Measurements from ENCODE around the gene STARD6. TPM values are rescaled to one million over a fixed set of nuclear protein-coding genes. Genes with fewer than 3 reads are reported as not detected.

The STARD6 gene
- total RNA-seq, 1 donor from 2014 or later: not detected

GRCh38 chr18:54386043-54386442 lies 28.4 kb upstream of the STARD6 start:
- Histone ChIP-seq H3K4me3 (no peak overlapping the region), H3K36me3 (no peaks in the 10 kb centered on the region), H3K27ac (replicated peaks) (no peak overlapping the region), H3K4me1 (no peaks in the 10 kb centered on the region), H3K27me3 (ENCODE audit: low read depth) (peaks cover 8% of the 10 kb centered on the region), H3K9me3 (replicated peaks) (no peaks in the 10 kb centered on the region)
- DNase-seq: no peak
- intact Hi-C loops (cut with micrococcal nuclease): no loop called here
- TF ChIP-seq, protein P1, sequence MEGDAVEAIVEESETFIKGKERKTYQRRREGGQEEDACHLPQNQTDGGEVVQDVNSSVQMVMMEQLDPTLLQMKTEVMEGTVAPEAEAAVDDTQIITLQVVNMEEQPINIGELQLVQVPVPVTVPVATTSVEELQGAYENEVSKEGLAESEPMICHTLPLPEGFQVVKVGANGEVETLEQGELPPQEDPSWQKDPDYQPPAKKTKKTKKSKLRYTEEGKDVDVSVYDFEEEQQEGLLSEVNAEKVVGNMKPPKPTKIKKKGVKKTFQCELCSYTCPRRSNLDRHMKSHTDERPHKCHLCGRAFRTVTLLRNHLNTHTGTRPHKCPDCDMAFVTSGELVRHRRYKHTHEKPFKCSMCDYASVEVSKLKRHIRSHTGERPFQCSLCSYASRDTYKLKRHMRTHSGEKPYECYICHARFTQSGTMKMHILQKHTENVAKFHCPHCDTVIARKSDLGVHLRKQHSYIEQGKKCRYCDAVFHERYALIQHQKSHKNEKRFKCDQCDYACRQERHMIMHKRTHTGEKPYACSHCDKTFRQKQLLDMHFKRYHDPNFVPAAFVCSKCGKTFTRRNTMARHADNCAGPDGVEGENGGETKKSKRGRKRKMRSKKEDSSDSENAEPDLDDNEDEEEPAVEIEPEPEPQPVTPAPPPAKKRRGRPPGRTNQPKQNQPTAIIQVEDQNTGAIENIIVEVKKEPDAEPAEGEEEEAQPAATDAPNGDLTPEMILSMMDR (IDR thresholded peaks at IDR 0.05; ENCODE audit: borderline replicate concordance): no peak

GRCh38 chr18:54382733-54383252 lies 25.1 kb upstream of the STARD6 start:
- TF ChIP-seq, protein P1 (IDR thresholded peaks at IDR 0.05; ENCODE audit: borderline replicate concordance): no peak
- H3K36me3 ChIP-seq: no peaks in the 10 kb centered on the region
- no peak overlapping the region for H3K4me3 ChIP-seq
- intact Hi-C loops (cut with micrococcal nuclease): no loop called here
- H3K9me3 ChIP-seq (replicated peaks): no peaks in the 10 kb centered on the region
- no peak for DNase-seq
- no peaks in the 10 kb centered on the region for H3K4me1 ChIP-seq
- H3K27me3 ChIP-seq (ENCODE audit: low read depth): peaks cover 8% of the 10 kb centered on the region
- H3K27ac ChIP-seq (replicated peaks): no peak overlapping the region

GRCh38 chr18:54382076-54382475 lies 24.4 kb upstream of the STARD6 start:
- H3K4me3 ChIP-seq: no peak overlapping the region
- intact Hi-C loops (cut with micrococcal nuclease): no loop called here
- TF ChIP-seq, protein P1 (IDR thresholded peaks at IDR 0.05; ENCODE audit: borderline replicate concordance): no peak
- H3K27ac ChIP-seq (replicated peaks): no peak overlapping the region
- peaks cover under 1% of the 10 kb centered on the region for H3K27me3 ChIP-seq (ENCODE audit: low read depth)
- no peaks in the 10 kb centered on the region for H3K9me3 ChIP-seq (replicated peaks)
- no peak for DNase-seq
- no peaks in the 10 kb centered on the region for H3K4me1 ChIP-seq
- no peaks in the 10 kb centered on the region for H3K36me3 ChIP-seq

GRCh38 chr18:54381640-54382039 lies 24.0 kb upstream of the STARD6 start:
- TF ChIP-seq, protein P1 (IDR thresholded peaks at IDR 0.05; ENCODE audit: borderline replicate concordance): no peak

GRCh38 chr18:54378057-54378456 lies 20.4 kb upstream of the STARD6 start:
- peaks cover 7% of the 10 kb centered on the region for H3K36me3 ChIP-seq
- H3K9me3 ChIP-seq (replicated peaks): no peaks in the 10 kb centered on the region
- H3K27ac ChIP-seq (replicated peaks): no peak overlapping the region
- intact Hi-C loops (cut with micrococcal nuclease): no loop called here
- H3K4me1 ChIP-seq: no peaks in the 10 kb centered on the region
- DNase-seq: no peak
- no peaks in the 10 kb centered on the region for H3K27me3 ChIP-seq (ENCODE audit: low read depth)
- H3K4me3 ChIP-seq: no peak overlapping the region
- TF ChIP-seq, protein P1 (IDR thresholded peaks at IDR 0.05; ENCODE audit: borderline replicate concordance): no peak

More at GRCh38 chr18:54381640-54382039, 24.0 kb upstream of the STARD6 start:
- Histone ChIP-seq H3K9me3 (replicated peaks) (no peaks in the 10 kb centered on the region), H3K27me3 (ENCODE audit: low read depth) (no peaks in the 10 kb centered on the region), H3K27ac (replicated peaks) (no peak overlapping the region), H3K4me1 (no peaks in the 10 kb centered on the region), H3K4me3 (no peak overlapping the region), H3K36me3 (no peaks in the 10 kb centered on the region)
- DNase-seq: no peak
- intact Hi-C loops (cut with micrococcal nuclease): no loop called here

Measured in left ventricle myocardium inferior (tissue), 1 donor.